ENCODE measurements around the gene MAD1L1.

Gene MAD1L1

GRCh38 chr7:2028733-2029132, 204.0 kb downstream of the MAD1L1 start:
- peak overlapping the region; percentile 67 for H3K27ac ChIP-seq
- TF ChIP-seq CTCF (conservative IDR thresholded peaks at IDR 0.05): no peak

GRCh38 chr7:2025188-2025587, 207.6 kb downstream of the MAD1L1 start:
- TF ChIP-seq CTCF (conservative IDR thresholded peaks at IDR 0.05): no peak
- no peak overlapping the region for H3K27ac ChIP-seq

- no peak overlapping the region for H3K27ac ChIP-seq
- TF ChIP-seq CTCF (conservative IDR thresholded peaks at IDR 0.05): no peak
These were observed 208.2 kb downstream of the MAD1L1 start for GRCh38 chr7:2024567-2024918.

GRCh38 chr7:2023877-2024566, 208.7 kb downstream of the MAD1L1 start:
- no peak for TF ChIP-seq CTCF (conservative IDR thresholded peaks at IDR 0.05)
- H3K27ac ChIP-seq: no peak overlapping the region

GRCh38 chr7:2022737-2023250, 210.0 kb downstream of the MAD1L1 start:
- H3K27ac ChIP-seq: no peak overlapping the region
- no peak for TF ChIP-seq CTCF (conservative IDR thresholded peaks at IDR 0.05)

- no peak for TF ChIP-seq CTCF (conservative IDR thresholded peaks at IDR 0.05)
- H3K27ac ChIP-seq: no peak overlapping the region
These were observed 210.7 kb downstream of the MAD1L1 start for GRCh38 chr7:2022021-2022409.

GRCh38 chr7:2019711-2020511, 212.8 kb downstream of the MAD1L1 start:
- no peak overlapping the region for H3K27ac ChIP-seq

More at GRCh38 chr7:2019711-2020511, 212.8 kb downstream of the MAD1L1 start:
- no peak for TF ChIP-seq CTCF (conservative IDR thresholded peaks at IDR 0.05)
